Suprapubic skin (tissue), 3 donors: Measurements from ENCODE around the gene DNAJC1.

Experiments used
- EP300 ChIP-seq: sonication (generic); formaldehyde crosslinking; IDR thresholded peaks from one replicate; pipeline ENCODE4 v1.6.1; 2017; ENCODE audit warnings: antibody characterized with exemption
- TF ChIP-seq, protein P1 (sequence below), 2 donors: fragments of 200-600 bp in 1 of 2; fragments of 450-650 bp in 1 of 2; sonication (generic) in 1 of 2; IDR thresholded peaks; one replicate each; pipeline ENCODE4 v1.5.1; 2016 to 2019; ENCODE audit warnings: antibody characterized with exemption in 2 of 2, mild to moderate bottlenecking in 1 of 2, moderate library complexity in 1 of 2

DNA sequence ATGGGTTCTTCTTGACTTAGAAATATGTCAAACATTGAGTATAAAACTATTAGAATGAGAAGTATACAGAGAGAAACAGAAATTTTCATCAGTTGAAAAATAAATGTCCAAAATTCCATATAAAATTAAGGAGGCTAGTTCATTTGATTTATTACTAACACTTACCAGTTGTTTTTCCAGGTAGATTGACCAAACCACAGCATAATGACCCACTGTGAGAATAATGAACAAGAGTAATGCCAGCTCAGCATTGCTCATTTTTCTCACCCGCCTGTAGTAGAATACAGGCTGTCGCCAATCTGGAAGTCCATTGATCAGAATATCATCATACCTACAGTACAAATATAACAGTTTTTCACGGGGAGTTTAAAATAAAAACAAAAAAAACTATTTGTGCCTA lies 82.9 kb downstream of the DNAJC1 start:
- TF ChIP-seq, protein P1, sequence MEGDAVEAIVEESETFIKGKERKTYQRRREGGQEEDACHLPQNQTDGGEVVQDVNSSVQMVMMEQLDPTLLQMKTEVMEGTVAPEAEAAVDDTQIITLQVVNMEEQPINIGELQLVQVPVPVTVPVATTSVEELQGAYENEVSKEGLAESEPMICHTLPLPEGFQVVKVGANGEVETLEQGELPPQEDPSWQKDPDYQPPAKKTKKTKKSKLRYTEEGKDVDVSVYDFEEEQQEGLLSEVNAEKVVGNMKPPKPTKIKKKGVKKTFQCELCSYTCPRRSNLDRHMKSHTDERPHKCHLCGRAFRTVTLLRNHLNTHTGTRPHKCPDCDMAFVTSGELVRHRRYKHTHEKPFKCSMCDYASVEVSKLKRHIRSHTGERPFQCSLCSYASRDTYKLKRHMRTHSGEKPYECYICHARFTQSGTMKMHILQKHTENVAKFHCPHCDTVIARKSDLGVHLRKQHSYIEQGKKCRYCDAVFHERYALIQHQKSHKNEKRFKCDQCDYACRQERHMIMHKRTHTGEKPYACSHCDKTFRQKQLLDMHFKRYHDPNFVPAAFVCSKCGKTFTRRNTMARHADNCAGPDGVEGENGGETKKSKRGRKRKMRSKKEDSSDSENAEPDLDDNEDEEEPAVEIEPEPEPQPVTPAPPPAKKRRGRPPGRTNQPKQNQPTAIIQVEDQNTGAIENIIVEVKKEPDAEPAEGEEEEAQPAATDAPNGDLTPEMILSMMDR (IDR thresholded peaks at IDR 0.05) = no peak
- TF ChIP-seq EP300 = no peak
